Fibroblast of pulmonary artery (primary cell): Measurements from ENCODE around the gene SPSB2.
A peak's percentile ranks its signal among the peaks of the same experiment; 100 is the strongest.

Experiments
- DNase-seq: peaks from one replicate; pipeline ENCODE4 v3.0.0-alpha.2; 2010; ENCODE audit warnings: low read depth
- H3K4me3 ChIP-seq: replicated peaks from 2 replicates; pipeline ENCODE4 v1.5.1; 2011; ENCODE audit warnings: low read depth, mild to moderate bottlenecking, control low read depth, low read length, moderate library complexity
- CTCF ChIP-seq: IDR thresholded peaks from 2 replicates; pipeline ENCODE4 v1.5.1; 2011; ENCODE audit warnings: mild to moderate bottlenecking, control low read depth, low read length, inconsistent platforms; ENCODE audit errors: missing control alignments

SPSB2 gene

GRCh38 chr12:6851153-6851920 lies 21.8 kb downstream of the SPSB2 start, which contains the start of gene CDCA3:
CDCA3 (minus strand) TSS chr12:6851286; CDS start chr12:6850952, 334 bp downstream.
- peak; percentile 99 for DNase-seq
- H3K4me3 ChIP-seq, result peak within 1 kb of the TSS; percentile 68
- TF ChIP-seq CTCF, result no peak

- TF ChIP-seq CTCF, result no peak
- H3K4me3 ChIP-seq, result peak overlapping the region; percentile 68
- DNase-seq, result no peak
These were observed 22.3 kb downstream of the SPSB2 start for GRCh38 chr12:6850796-6851152.

GRCh38 chr12:6849976-6850560 lies 23.0 kb downstream of the SPSB2 start:
- DNase-seq, result no peak
- H3K4me3 ChIP-seq, result peak overlapping the region; percentile 68
- TF ChIP-seq CTCF, result no peak

GRCh38 chr12:6849427-6849826 lies 23.7 kb downstream of the SPSB2 start:
- no peak for DNase-seq
- no peak overlapping the region for H3K4me3 ChIP-seq

GRCh38 chr12:6847676-6848075 lies 25.4 kb downstream of the SPSB2 start:
- DNase-seq, result no peak

More at GRCh38 chr12:6849427-6849826, 23.7 kb downstream of the SPSB2 start:
- TF ChIP-seq CTCF, result no peak

GRCh38 chr12:6846316-6846869 lies 26.7 kb downstream of the SPSB2 start:
- no peak for TF ChIP-seq CTCF
- no peak for DNase-seq
- H3K4me3 ChIP-seq, result no peak overlapping the region

More at GRCh38 chr12:6847676-6848075, 25.4 kb downstream of the SPSB2 start:
- no peak overlapping the region for H3K4me3 ChIP-seq
- no peak for TF ChIP-seq CTCF
